Fibroblast of pulmonary artery (primary cell): ENCODE data around the gene DPYD.

Source experiments
- DNase-seq: peaks from one replicate; pipeline ENCODE4 v3.0.0-alpha.2; 2010; ENCODE audit warnings: low read depth
- H3K4me3 ChIP-seq: replicated peaks from 2 replicates; pipeline ENCODE4 v1.5.1; 2011; ENCODE audit warnings: low read depth, mild to moderate bottlenecking, control low read depth, low read length, moderate library complexity
- CTCF ChIP-seq: IDR thresholded peaks from 2 replicates; pipeline ENCODE4 v1.5.1; 2011; ENCODE audit warnings: mild to moderate bottlenecking, control low read depth, low read length, inconsistent platforms; ENCODE audit errors: missing control alignments

Gene DPYD

GRCh38 chr1:97651250-97651649 is 269.6 kb downstream of the DPYD start:
- TF ChIP-seq CTCF, result no peak
- no peak for DNase-seq
- no peak overlapping the region for H3K4me3 ChIP-seq

GRCh38 chr1:97649591-97649990 is 271.2 kb downstream of the DPYD start:
- DNase-seq, result no peak
- TF ChIP-seq CTCF, result no peak

GRCh38 chr1:97647776-97648175 is 273.1 kb downstream of the DPYD start:
- TF ChIP-seq CTCF, result no peak
- peak; percentile 61 for DNase-seq
- H3K4me3 ChIP-seq, result no peak overlapping the region

More at GRCh38 chr1:97649591-97649990, 271.2 kb downstream of the DPYD start:
- no peak overlapping the region for H3K4me3 ChIP-seq

GRCh38 chr1:97646071-97646470 is 274.8 kb downstream of the DPYD start:
- TF ChIP-seq CTCF, result no peak
- no peak for DNase-seq
- H3K4me3 ChIP-seq, result no peak overlapping the region

- DNase-seq, result no peak
- no peak overlapping the region for H3K4me3 ChIP-seq
- no peak for TF ChIP-seq CTCF
These were observed 280.2 kb downstream of the DPYD start for GRCh38 chr1:97640677-97641076.

GRCh38 chr1:97636941-97637340 is 283.9 kb downstream of the DPYD start:
- no peak for TF ChIP-seq CTCF
- DNase-seq, result peak; percentile 14
- H3K4me3 ChIP-seq, result no peak overlapping the region

- no peak for DNase-seq
- no peak overlapping the region for H3K4me3 ChIP-seq
- TF ChIP-seq CTCF, result no peak
These were observed 286.1 kb downstream of the DPYD start for GRCh38 chr1:97634758-97635157.
